Measurements from ENCODE around the gene STPG3. TPM values are rescaled to one million over a fixed set of nuclear protein-coding genes. Genes with fewer than 3 reads are reported as not detected.
A peak's percentile ranks its signal among the peaks of the same experiment; 100 is the strongest.

The STPG3 gene
- total and polyA plus RNA-seq, 2 of the 13 experiments (the other 11 are each of a cell fraction or from before 2014, with no cell fraction given) = not detected

- TF ChIP-seq RXRA (CRISPR knock-in tag; IDR thresholded peaks at IDR 0.05) (peak; percentile 41), ZNF232 (CRISPR knock-in tag; IDR thresholded peaks at IDR 0.05; ENCODE audit: borderline replicate concordance) (no peak), KDM2A (CRISPR knock-in tag; IDR thresholded peaks at IDR 0.05; ENCODE audit: borderline replicate concordance, low read depth) (peak; percentile 77; the same call in 1 of the 2 replicates), SMARCC2 (IDR thresholded peaks at IDR 0.05) (no peak), IRF2 (CRISPR knock-in tag; IDR thresholded peaks at IDR 0.05) (peak; percentile 57; the same call in 1 of the 2 replicates), ZNF101 (CRISPR knock-in tag; IDR thresholded peaks at IDR 0.05; ENCODE audit: borderline replicate concordance, low read depth) (no peak), ZNF572 (CRISPR knock-in tag; IDR thresholded peaks at IDR 0.05) (no peak), ZNF143 (CRISPR knock-in tag; IDR thresholded peaks at IDR 0.05) (no peak), RCOR2 (CRISPR knock-in tag; IDR thresholded peaks at IDR 0.05) (no peak), ETV5 (CRISPR knock-in tag; IDR thresholded peaks at IDR 0.05; ENCODE audit: borderline replicate concordance) (peak; percentile 2; the same call in 1 of the 2 replicates), ZSCAN12 (CRISPR knock-in tag; IDR thresholded peaks at IDR 0.05) (no peak), ZSCAN21 (CRISPR knock-in tag; IDR thresholded peaks at IDR 0.05; ENCODE audit: borderline replicate concordance) (no peak), STAT6 (CRISPR knock-in tag; IDR thresholded peaks at IDR 0.05; ENCODE audit: borderline replicate concordance) (no peak), REL (CRISPR knock-in tag; conservative IDR thresholded peaks at IDR 0.05) (peak; percentile 75; the same call in 1 of the 2 replicates), ARID3A (IDR thresholded peaks at IDR 0.05; ENCODE audit: low read depth, low read length) (no peak), ZBTB7A (CRISPR knock-in tag; IDR thresholded peaks at IDR 0.05) (peak; percentile 32), FOXK1 (CRISPR knock-in tag; IDR thresholded peaks at IDR 0.05; ENCODE audit: borderline replicate concordance, low read depth) (0 out of 2 replicates have a peak, but pooled peaks have one; percentile 13), HDAC1 (CRISPR knock-in tag; IDR thresholded peaks at IDR 0.05) (peak; percentile 50; the same call in 1 of the 2 replicates), NR0B2 (CRISPR knock-in tag; IDR thresholded peaks at IDR 0.05) (no peak), SPEN (CRISPR knock-in tag; IDR thresholded peaks at IDR 0.05; ENCODE audit: low read depth) (no peak), SRSF9 (IDR thresholded peaks at IDR 0.05; ENCODE audit: borderline replicate concordance, insufficient read depth, low read depth, low read length, poor library complexity, severe bottlenecking) (no peak), SP1 (IDR thresholded peaks at IDR 0.05) (no peak), SP1 (CRISPR knock-in tag; IDR thresholded peaks at IDR 0.05) (peak; percentile 27; the same call in 1 of the 2 replicates), IRF9 (CRISPR knock-in tag; IDR thresholded peaks at IDR 0.05; ENCODE audit: borderline replicate concordance) (0 out of 2 replicates have a peak, but pooled peaks have one; percentile 13), ZNF557 (CRISPR knock-in tag; IDR thresholded peaks at IDR 0.05) (no peak)
These were observed 23.8 kb upstream of the STPG3 start, which contains the start of gene RNF224 (continued) for GRCh38 chr9:137227054-137227852.

Measured in HepG2 (cell line).